HepG2 (cell line): Measurements from ENCODE around the gene FAIM2. TPM values are rescaled to one million over a fixed set of nuclear protein-coding genes. Genes with fewer than 3 reads are reported as not detected.

Experiments used
- FOXA3 ChIP-seq: IDR thresholded peaks from 2 replicates; pipeline ENCODE4 v1.6.1; 2016; ENCODE audit warnings: missing genetic modification reagents, missing compliant biosample characterization
- HIVEP1 ChIP-seq: sonication (generic); formaldehyde crosslinking; IDR thresholded peaks from 2 replicates; pipeline ENCODE4 v1.4.0; 2020; ENCODE audit warnings: mild to moderate bottlenecking, missing genetic modification reagents
- HOXA7 ChIP-seq: sonication (generic); formaldehyde crosslinking; IDR thresholded peaks from 2 replicates; pipeline ENCODE4 v1.8.1; 2022; ENCODE audit warnings: mild to moderate bottlenecking, missing genetic modification reagents, moderate library complexity
- MATR3 ChIP-seq: sonication (generic); formaldehyde crosslinking; IDR thresholded peaks from 2 replicates; pipeline ENCODE4 v1.4.0; 2020; ENCODE audit warnings: missing genetic modification reagents
- MTF2 ChIP-seq: sonication (generic); formaldehyde crosslinking; IDR thresholded peaks from 2 replicates; pipeline ENCODE4 v1.5.0; 2020; ENCODE audit warnings: missing genetic modification reagents, borderline replicate concordance
- NFYC ChIP-seq: IDR thresholded peaks from 2 replicates; pipeline ENCODE4 v1.6.1; 2016; ENCODE audit warnings: missing genetic modification reagents, missing compliant biosample characterization
- PAX8 ChIP-seq: sonication (generic); formaldehyde crosslinking; IDR thresholded peaks from 2 replicates; pipeline ENCODE4 v1.8.0; 2022; ENCODE audit warnings: mild to moderate bottlenecking, missing genetic modification reagents, borderline replicate concordance
- POGK ChIP-seq: sonication (generic); formaldehyde crosslinking; conservative IDR thresholded peaks from 2 replicates; pipeline ENCODE4 v1.8.0; 2022; ENCODE audit warnings: mild to moderate bottlenecking, moderate library complexity, missing genetic modification reagents
- PRPF4 ChIP-seq: fragments of 200-400 bp; formaldehyde crosslinking; IDR thresholded peaks from 2 replicates; pipeline ENCODE4 v1.6.1; 2016; ENCODE audit warnings: low read length, low read depth; ENCODE audit not compliant: poor library complexity, severe bottlenecking
- REXO4 ChIP-seq: sonication (generic); formaldehyde crosslinking; IDR thresholded peaks from 2 replicates; pipeline ENCODE4 v1.8.0; 2022; ENCODE audit warnings: missing genetic modification reagents, mild to moderate bottlenecking, borderline replicate concordance
- SRSF4 ChIP-seq: fragments of 200-400 bp; formaldehyde crosslinking; IDR thresholded peaks from one replicate; pipeline ENCODE4 v1.6.1; 2018; ENCODE audit warnings: mild to moderate bottlenecking, low read depth, low read length, moderate library complexity; ENCODE audit not compliant: poor library complexity, severe bottlenecking
- TBX3 ChIP-seq: fragments of 450-650 bp; IDR thresholded peaks from 2 replicates; pipeline ENCODE4 v1.6.1; 2017; ENCODE audit warnings: antibody characterized with exemption, mild to moderate bottlenecking, inconsistent platforms, borderline replicate concordance
- TCF7L2 ChIP-seq: IDR thresholded peaks from 2 replicates; pipeline ENCODE4 v1.6.1; 2011; ENCODE audit warnings: mild to moderate bottlenecking, low read depth, low read length, moderate library complexity
- TEAD2 ChIP-seq: sonication (generic); formaldehyde crosslinking; IDR thresholded peaks from 2 replicates; pipeline ENCODE4 v1.9.0; 2021; ENCODE audit warnings: missing genetic modification reagents
- YEATS2 ChIP-seq: sonication (generic); formaldehyde crosslinking; IDR thresholded peaks from 2 replicates; pipeline ENCODE4 v1.4.0; 2020; ENCODE audit warnings: missing genetic modification reagents, borderline replicate concordance
- ZBTB21 ChIP-seq: sonication (generic); formaldehyde crosslinking; IDR thresholded peaks from 2 replicates; pipeline ENCODE4 v1.4.0; 2020; ENCODE audit warnings: missing genetic modification reagents
- ZMYM3 ChIP-seq: sonication (generic); formaldehyde crosslinking; IDR thresholded peaks from 2 replicates; pipeline ENCODE4 v1.5.1; 2020; ENCODE audit warnings: mild to moderate bottlenecking, missing genetic modification reagents
- ZNF235 ChIP-seq: sonication (generic); formaldehyde crosslinking; IDR thresholded peaks from 2 replicates; pipeline ENCODE4 v1.8.1; 2023; ENCODE audit warnings: mild to moderate bottlenecking, missing genetic modification reagents, borderline replicate concordance
- ZNF282 ChIP-seq: fragments of 450-650 bp; IDR thresholded peaks from 2 replicates; pipeline ENCODE4 v1.6.1; 2018; ENCODE audit not compliant: partially characterized antibody
- ZNF496 ChIP-seq: sonication (generic); formaldehyde crosslinking; IDR thresholded peaks from 2 replicates; pipeline ENCODE4 v1.8.1; 2023; ENCODE audit warnings: mild to moderate bottlenecking, moderate library complexity, missing genetic modification reagents; ENCODE audit not compliant: insufficient replicate concordance
- ZNF674 ChIP-seq: sonication (generic); formaldehyde crosslinking; IDR thresholded peaks from 2 replicates; pipeline ENCODE4 v1.5.0; 2020; ENCODE audit warnings: low read depth, mild to moderate bottlenecking, missing genetic modification reagents
- ZNF703 ChIP-seq: sonication (generic); formaldehyde crosslinking; IDR thresholded peaks from 2 replicates; pipeline ENCODE4 v1.5.1; 2020; ENCODE audit warnings: missing genetic modification reagents, mild to moderate bottlenecking, moderate library complexity, borderline replicate concordance
- ZNF775 ChIP-seq: sonication (generic); formaldehyde crosslinking; IDR thresholded peaks from 2 replicates; pipeline ENCODE4 v1.4.0; 2020; ENCODE audit warnings: missing genetic modification reagents, mild to moderate bottlenecking, moderate library complexity, borderline replicate concordance
- ZNF850 ChIP-seq: sonication (generic); formaldehyde crosslinking; conservative IDR thresholded peaks from 2 replicates; pipeline ENCODE4 v1.9.0; 2021; ENCODE audit warnings: mild to moderate bottlenecking, missing genetic modification reagents
- ZZZ3 ChIP-seq: sonication (generic); formaldehyde crosslinking; IDR thresholded peaks from 2 replicates; pipeline ENCODE4 v1.4.0; 2020; ENCODE audit warnings: missing genetic modification reagents, mild to moderate bottlenecking, borderline replicate concordance
- polyA plus RNA-seq, 8 experiments: library from polyadenylated mRNA; depleted of rRNA in 3 of 8; stranded (reverse) in 7 of 8; unstranded in 1 of 8; fragments of >200 nt; fragmentation: Illumina TruSeq in 4 of 8; extraction: Trizol in 4 of 8; gene quantifications; 2 replicates each; pipeline versions ENCODE4 v1.2.1 to v1.2.3, GENCODE V29; 2011 to 2016; ENCODE audit warnings: low read depth in 4 of 8, missing spikeins in 1 of 8, mixed read lengths in 1 of 8; ENCODE audit not compliant: insufficient read depth in 1 of 8
- total RNA-seq, 5 experiments: library from RNA; depleted of rRNA; stranded (reverse); fragments of >200 nt; fragmentation: Illumina TruSeq; extraction: Trizol; gene quantifications; 2 replicates each; pipeline ENCODE4 v1.2.3, GENCODE V29; 2016; ENCODE audit warnings: low read depth in 1 of 5
- TF ChIP-seq, protein P1 (sequence below): sonication (generic); formaldehyde crosslinking; IDR thresholded peaks from 2 replicates; pipeline ENCODE4 v1.8.1; 2023; ENCODE audit warnings: mild to moderate bottlenecking, missing genetic modification reagents, borderline replicate concordance
- TF ChIP-seq, protein P2 (sequence below): sonication (generic); IDR thresholded peaks from 2 replicates; pipeline ENCODE4 v1.6.1; 2016; ENCODE audit warnings: low read depth, borderline replicate concordance
- TF ChIP-seq, protein P3 (sequence below): sonication (generic); formaldehyde crosslinking; IDR thresholded peaks from 2 replicates; pipeline ENCODE4 v1.8.0; 2022; ENCODE audit warnings: missing genetic modification reagents, low read depth, mild to moderate bottlenecking, borderline replicate concordance

Gene FAIM2
- total and polyA plus RNA-seq, 2 of the 13 experiments (the other 11 are each of a cell fraction or from before 2014, with no cell fraction given): not detected

DNA sequence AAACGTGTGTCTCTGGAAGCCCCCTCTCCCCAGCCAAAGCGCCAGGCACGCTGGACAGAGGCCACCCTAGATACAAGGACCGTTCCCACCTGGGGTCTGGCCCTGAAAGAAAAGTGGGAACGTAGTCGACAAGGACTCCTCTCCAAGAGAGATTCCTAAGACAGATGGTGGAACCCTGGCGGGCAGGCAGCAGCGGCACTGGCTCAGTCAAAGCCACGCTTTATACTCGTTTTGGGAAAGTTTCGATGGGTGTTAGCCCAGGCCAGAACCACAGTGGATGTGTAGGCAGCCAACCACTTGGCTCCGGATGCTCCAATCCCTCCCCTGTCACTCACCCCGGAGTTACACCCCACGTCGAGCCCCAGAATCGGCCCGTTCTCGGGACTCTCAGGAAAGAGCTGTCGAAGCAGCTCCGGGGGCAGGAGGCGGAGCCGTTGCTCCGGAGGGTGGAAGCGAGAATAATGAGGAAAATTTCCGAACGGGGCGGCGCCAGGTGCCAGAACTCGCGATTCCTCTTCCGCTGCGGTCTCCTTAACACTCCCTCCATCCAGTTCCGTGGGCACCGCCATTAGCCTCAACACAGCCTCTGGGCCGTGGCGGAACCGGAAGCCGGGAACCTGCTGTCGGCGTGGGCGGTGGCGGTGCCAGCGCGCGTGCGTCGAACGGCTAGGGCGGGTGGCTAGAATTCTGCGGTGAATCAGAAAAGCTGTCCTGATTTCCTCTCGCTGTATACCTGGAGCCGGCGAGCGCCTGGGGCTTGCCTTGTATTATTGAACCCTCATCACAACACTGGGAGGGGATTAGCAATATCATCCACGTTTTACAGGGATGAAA lies 61.0 kb downstream of the FAIM2 start, which contains the start of gene BCDIN3D (continued):
- TF ChIP-seq PRPF4 (no peak), PAX8 (CRISPR knock-in tag) (no peak), MATR3 (CRISPR knock-in tag) (no peak), NFYC (CRISPR knock-in tag) (peak; percentile 31; the same call in 1 of the 2 replicates), TBX3 (no peak), ZNF775 (no peak), TEAD2 (CRISPR knock-in tag) (no peak), YEATS2 (CRISPR knock-in tag) (peak; percentile 84; the same call in 1 of the 2 replicates), HIVEP1 (CRISPR knock-in tag) (peak; percentile 71), ZNF703 (CRISPR knock-in tag) (no peak), POGK (CRISPR knock-in tag) (peak; percentile 83), ZMYM3 (CRISPR knock-in tag) (no peak), FOXA3 (CRISPR knock-in tag) (0 out of 2 replicates have a peak, but pooled peaks have one; percentile 20), ZZZ3 (CRISPR knock-in tag) (no peak), TCF7L2 (no peak), MTF2 (CRISPR knock-in tag) (no peak), REXO4 (CRISPR knock-in tag) (no peak), ZNF282 (no peak), ZNF850 (no peak), ZNF235 (CRISPR knock-in tag) (no peak), ZNF674 (CRISPR knock-in tag) (0 out of 2 replicates have a peak, but pooled peaks have one; percentile 76), SRSF4 (no peak), ZBTB21 (CRISPR knock-in tag) (no peak), ZNF496 (CRISPR knock-in tag) (no peak), HOXA7 (CRISPR knock-in tag) (no peak)
- TF ChIP-seq, protein P1, sequence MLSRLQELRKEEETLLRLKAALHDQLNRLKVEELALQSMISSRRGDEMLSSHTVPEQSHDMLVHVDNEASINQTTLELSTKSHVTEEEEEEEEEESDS (CRISPR knock-in tag): no peak
- TF ChIP-seq, protein P2, sequence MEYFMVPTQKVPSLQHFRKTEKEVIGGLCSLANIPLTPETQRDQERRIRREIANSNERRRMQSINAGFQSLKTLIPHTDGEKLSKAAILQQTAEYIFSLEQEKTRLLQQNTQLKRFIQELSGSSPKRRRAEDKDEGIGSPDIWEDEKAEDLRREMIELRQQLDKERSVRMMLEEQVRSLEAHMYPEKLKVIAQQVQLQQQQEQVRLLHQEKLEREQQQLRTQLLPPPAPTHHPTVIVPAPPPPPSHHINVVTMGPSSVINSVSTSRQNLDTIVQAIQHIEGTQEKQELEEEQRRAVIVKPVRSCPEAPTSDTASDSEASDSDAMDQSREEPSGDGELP: no peak
- TF ChIP-seq, protein P3, sequence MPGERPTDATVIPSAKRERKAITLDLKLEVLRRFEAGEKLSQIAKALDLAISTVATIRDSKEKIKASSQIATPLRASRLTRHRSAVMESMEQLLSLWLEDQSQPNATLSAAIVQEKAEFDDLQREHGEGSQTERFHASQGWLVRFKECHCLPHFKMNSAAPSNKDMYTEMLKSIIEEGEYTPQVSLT: no peak; the same call in 1 of the 2 replicates
